ENCODE results near the gene SEMA7A.

The SEMA7A gene

DNA sequence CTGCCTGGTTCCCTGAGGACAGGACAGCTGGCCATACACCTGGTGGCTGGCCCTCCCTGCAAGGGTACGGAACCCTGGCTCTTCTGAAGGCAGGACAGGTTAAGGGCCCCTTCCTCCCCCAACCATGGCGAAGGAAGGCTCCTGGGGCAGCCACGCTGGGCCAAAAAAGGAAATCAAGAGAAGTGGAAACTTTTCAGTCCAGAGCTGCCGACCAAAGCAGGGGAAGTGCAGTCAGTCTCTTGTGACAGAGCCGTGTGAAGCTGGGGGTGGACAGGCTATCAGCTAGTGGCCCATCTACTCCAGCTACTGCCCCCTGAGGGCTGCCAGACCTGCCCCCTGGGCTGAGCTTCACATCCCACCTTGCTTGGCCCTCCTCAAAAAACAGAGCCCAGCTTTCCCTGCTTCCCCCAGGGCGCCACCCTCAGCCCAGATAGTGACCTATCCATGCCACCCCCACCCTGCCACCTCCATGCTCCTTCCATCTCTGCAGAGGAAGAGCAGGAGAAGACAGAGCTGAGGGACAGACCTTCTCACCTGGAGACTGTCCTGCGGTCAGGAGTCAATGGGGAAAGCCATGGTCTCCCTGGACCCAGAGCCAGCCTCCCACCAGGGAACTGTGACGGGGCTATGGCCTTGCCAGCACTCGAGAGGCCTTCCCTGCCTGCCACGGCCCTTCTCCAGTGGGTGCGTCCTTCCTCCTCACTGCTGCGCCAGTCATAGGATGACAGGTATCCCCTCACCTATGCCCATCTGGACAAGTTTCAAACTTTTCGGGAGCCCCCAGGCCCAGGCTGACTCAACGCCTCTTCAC is 4.6 kb downstream of the SEMA7A start:
- no peak for DNase-seq

DNA sequence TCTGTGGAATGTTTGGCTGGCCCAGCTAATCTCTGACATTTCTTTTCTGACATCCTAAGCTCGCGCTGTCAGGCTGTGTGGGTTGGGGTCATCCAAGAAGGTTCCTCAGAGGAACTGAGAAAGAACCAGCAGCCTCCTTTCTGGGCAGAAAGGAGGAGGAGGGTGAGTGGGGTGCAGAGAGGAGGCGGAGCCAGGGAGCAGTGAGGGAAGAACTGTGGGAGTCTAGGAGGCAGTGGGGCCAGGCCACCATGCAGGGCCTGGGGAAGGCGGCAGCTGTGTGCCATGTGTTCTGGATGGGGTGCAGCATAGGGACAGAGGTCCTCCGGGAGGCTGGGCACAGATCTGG is 5.3 kb downstream of the SEMA7A start:
- DNase-seq: no peak

- DNase-seq: no peak
Observed at GRCh38 chr15:74427607-74428441, 5.9 kb downstream of the SEMA7A start.

DNA sequence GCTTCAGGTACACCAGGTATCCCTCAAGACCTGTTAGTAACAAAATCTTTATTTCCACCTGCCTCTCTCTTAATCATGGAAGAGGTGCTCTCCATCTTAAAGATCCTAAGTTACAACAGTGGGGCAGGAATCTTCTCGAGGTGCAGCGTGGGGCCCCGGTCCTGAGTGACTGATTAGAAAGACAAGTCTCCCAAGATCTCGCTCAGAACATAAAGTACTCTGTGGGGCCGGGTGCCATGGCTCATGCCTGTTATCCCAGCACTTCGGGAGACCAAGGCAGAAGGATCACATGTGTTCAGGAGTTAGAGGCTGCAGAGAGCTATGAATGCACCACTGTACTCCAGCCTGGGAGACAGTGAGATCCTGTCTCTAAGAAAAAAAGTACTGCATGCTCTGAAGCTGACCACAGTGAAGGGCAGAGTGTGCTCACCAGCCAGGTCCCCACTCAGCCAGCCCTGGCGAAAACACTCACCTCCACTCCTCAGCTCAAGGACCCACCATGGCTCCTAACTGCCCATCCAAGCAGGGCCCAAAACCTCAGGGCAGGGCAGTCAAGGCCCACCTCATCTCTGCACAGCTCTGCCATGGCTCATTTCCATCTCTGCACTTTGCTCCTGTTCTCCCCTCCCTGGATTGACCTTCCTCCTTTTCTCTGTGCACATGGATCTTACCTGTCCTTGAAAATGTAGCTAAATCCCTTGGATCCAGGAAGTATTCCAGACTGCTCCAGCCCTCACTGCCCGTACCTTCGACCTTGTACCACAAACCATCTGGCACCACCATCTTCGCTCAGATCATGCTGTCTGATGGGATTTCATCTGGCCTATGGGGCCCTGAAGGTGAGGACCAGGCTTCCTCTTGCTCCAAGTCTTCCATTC is 7.1 kb downstream of the SEMA7A start:
- no peak for DNase-seq

DNA sequence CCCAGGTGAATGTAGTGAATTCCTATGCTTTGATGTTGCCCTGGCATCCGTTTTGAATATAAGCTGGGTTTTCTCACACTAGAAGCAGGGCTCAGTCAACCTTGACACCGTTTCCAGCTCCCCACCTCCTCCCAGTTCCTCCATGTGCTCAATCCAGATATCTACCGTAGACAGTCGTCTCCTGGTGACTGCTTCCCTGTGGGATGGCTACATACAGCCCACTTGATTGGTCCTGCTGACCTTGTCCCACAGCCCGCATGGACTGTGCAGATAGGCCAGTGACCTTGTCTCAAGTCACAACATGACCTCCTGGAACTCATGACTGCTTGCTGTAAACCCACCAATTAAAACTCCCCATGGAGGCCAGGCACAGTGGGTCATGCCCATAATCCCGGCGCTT is 8.1 kb downstream of the SEMA7A start:
- no peak for DNase-seq

- DNase-seq: no peak
Observed at GRCh38 chr15:74424901-74425528, 8.7 kb downstream of the SEMA7A start.

GRCh38 chr15:74423431-74424257 is 10.1 kb downstream of the SEMA7A start:
- DNase-seq: no peak

DNA sequence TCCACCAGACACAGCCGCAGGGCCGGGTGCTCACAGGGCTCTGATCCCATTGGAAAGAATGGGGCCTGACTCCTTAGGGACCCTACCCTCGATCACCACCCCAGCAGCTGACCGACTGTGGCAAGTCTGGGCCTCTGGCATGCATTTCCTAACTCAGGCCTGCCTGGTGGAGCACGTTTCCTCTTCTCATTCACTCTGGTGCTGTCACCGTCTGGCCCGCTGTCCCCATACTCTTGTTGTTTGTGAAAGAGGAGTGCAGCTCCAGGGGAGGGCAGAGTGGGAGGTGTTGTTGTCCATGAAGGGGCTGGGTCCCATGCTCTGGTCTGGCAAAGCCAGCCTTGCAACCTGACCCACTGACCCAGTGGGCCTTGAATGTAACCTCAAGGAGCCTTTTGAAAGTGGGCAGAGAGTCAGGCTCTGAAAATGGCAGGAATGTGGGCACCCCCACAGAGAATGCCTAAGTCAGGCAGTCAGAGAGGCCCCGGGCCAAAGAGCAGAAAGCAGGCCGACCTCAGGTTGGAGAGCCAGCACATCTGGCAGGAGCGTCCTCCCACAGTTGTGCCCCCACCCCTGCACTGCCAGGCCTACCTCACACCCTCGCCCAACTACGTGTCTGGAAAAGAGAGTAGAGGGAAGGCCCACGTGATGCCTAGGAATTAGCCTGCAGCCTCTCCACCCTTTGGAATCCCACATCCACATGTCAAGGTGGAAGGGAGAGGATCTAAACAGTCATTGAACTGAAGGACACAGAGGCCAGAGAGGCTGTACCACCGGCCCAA is 10.9 kb downstream of the SEMA7A start:
- no peak for DNase-seq

GRCh38 chr15:74422265-74422651 is 11.5 kb downstream of the SEMA7A start:
- DNase-seq: no peak

DNA sequence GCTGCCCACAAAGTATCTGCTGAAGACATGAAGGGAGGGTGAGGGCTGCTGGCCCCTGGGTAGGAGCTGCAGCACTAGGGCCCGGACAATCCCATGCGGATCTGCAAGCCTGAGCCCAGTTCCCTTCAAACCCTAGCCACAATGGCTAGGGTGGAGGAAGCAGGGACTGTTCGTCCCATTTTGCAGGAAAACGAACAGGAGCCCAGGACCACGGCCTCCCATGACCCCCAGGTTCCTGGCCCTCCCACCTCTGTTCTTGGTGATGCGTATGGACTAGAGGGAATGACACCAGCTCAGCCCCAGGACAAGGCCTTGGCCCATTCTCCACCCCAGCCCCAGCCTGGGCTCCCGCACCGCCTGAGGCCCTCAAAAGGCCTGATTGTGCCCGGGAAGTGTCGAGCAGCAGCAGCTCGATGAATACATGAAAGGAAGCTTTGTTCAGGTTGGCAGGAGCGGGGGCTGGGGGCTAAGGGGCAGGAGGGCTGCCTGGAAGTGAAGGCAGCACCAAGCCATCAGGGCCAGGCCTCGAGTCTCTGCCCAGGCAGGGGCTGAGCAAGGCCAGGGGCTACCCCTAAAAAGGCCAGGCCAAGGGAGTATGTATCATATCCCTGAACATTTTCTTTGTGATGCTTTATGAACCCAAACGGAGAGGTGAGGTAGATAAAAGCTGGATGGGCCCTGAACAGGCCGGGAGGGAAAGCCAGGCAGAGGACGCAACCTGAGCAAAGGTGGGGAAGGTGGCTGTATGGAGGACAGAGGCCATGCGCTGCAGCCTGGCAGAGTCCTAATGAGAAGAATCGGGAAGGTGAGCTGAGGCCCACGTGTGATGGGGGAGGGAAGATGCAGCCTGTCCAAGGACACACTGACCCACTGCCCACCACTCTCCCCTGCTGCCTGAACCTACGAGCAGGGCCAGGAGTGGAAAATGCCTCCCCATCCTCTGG is 12.2 kb downstream of the SEMA7A start:
- no peak for DNase-seq

- DNase-seq: no peak
Observed at GRCh38 chr15:74420193-74420905, 13.4 kb downstream of the SEMA7A start.

DNA sequence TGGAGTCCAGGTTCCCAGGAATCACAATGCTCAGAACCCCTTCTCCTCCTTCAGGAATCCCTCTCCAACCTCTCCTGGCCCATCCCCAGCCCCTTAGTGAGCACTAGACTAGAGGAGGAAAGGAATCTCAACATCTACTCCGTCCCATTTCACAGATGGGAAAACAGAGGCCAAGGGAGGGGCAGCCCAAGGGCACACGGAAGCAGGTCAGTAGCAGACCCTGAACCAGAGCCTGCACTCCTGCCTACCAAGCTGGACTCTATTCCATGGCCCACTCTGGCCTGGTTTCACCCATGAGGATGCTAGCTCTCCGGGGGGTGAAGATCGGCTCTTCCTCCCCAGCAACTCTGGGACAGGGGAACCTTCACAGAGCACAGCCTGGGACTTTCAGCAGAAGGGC is 14.3 kb downstream of the SEMA7A start:
- DNase-seq: no peak

DNA sequence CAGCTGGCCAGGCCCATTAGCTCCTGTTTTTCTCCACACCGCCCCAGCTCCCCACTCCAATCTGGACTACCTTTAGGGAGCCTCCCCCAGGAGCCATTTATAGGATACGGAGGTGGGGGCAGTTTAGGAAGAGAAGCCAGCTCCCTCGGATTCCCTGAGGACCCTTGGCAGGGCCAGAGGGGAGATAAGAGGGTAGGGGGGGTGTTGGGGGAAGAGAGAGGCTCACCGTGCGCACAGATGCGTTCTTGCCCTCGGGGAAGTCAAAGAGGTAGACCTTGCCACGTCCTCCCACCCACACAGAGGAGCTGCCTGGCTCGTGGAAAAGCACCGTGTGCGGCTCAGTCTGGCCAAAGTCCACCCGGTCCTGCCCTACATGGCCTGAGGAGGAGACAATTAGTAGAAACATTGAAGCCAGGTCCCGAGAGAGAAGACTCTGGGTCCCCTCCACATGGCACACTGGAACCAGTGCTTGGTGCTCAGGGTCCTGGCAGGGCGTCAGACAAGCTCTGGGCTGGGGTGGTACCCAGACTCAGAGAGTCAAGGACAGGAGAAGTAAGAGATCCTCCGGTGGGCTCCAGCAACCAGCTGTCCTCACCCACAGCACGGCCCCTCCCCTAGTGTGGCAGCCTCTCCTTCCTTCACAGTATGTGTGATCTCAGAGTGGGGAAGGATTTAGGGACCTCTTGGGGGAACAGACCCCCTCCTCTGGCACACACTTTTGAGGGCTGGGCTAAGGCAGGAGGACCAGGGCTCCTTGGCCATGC is 15.0 kb downstream of the SEMA7A start:
- no peak for DNase-seq

GRCh38 chr15:74417670-74418069 is 16.1 kb downstream of the SEMA7A start:
- DNase-seq: no peak

DNA sequence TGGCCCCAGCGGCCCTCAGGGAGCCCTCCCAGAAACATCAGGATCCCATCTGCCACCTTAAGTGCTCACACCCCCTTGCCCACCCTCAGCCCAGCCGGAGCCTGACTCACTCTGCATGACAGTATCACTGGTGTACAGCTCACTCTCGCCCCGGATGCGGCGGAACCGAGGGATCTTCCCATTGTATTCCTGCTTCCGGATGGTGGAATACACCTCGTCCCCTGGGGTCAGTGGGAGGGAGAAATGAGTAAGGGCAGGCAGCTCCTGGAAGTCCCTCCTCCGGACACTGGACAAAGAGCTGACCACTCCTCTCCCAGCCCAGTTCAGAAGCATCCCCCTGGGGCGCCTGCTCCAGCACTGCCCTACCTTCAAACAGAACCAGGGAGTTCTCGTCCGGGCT is 16.5 kb downstream of the SEMA7A start:
- DNase-seq: no peak

DNA sequence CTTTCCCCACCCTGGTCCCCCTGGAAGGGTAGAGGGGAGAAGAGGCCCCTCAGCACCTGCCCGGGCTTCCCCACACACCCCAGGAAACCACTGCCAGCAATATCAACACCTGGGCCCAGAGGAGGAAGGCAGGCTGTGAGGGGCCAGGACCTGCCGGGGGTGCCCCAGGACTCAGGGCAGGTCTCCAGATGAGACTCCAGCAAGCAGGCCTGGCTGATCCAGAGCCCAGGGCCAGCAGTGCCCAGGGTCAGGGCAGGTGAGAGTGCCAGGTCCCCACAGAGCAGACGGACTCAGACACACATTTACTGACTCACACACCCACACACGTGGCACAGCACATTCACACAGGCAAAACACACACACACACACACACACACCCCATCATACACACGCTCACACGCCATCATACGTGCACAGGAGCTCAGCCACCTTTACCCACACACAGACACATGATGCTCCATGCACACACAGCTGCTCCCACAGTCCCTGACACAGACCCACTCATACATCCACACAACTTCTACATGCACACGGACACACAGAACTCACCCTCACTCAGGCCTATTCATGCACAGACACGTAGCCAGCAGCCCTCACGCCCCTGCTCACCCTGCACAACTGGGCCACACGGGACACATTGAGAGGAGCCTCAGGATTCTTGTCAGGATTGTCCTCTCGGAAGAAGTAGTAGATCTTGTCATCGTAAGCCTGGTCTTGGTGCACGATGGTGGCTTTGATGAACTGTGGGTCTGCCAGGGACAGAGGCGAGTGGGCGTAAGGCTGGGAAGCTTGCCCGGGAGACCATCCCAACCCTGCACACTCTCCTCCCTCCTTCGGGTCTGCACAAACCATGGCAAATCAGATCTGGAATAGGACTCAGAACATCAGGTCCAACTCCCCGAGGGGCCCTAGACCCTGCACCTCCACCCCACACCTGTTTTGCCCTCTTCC is 17.5 kb downstream of the SEMA7A start:
- no peak for DNase-seq

Data from stimulated activated CD4-positive, alpha-beta T cell treated with anti-CD3 and anti-CD28 coated beads, Interleukin-2, amount 100 ng/mL, for 24 hours (primary cell).